Colon (tissue), 2 donors: ENCODE results near the gene SH3BP5L.

Source experiments
- FAIRE-seq: peaks from 2 replicates; lab custom pipeline; 2012; peaks lifted over from hg19 to GRCh38; lab: Jason Lieb, UNC
- donor health status: control.
- donor health status: control.

SH3BP5L gene

GRCh38 chr1:248825909-248826760, at the start of gene SH3BP5L:
TSS of gene SH3BP5L (minus strand) at chr1:248825915. CDS start at chr1:248824935, 980 bp downstream.
- no peak for FAIRE-seq

GRCh38 chr1:248873993-248874533, 48.3 kb upstream of the SH3BP5L start:
- FAIRE-seq = no peak

- FAIRE-seq = no peak
These were observed 47.8 kb upstream of the SH3BP5L start for GRCh38 chr1:248873409-248873992.

- FAIRE-seq = no peak
These were observed 47.2 kb upstream of the SH3BP5L start for GRCh38 chr1:248872752-248873408.

GRCh38 chr1:248871837-248872401, 46.2 kb upstream of the SH3BP5L start:
- no peak for FAIRE-seq

GRCh38 chr1:248862998-248863881, 37.5 kb upstream of the SH3BP5L start:
- FAIRE-seq = no peak

GRCh38 chr1:248862695-248862997, 36.9 kb upstream of the SH3BP5L start:
- FAIRE-seq = no peak

- FAIRE-seq = no peak
These were observed 35.9 kb upstream of the SH3BP5L start for GRCh38 chr1:248861616-248862015.

GRCh38 chr1:248860007-248860406, 34.3 kb upstream of the SH3BP5L start:
- no peak for FAIRE-seq

- no peak for FAIRE-seq
These were observed 33.5 kb upstream of the SH3BP5L start, which contains the start of gene ZNF692 for GRCh38 chr1:248858891-248859889. TSS of gene ZNF692 (minus strand) at chr1:248859085. CDS start at chr1:248858309, 776 bp downstream.

GRCh38 chr1:248858096-248858890, 32.6 kb upstream of the SH3BP5L start:
- no peak for FAIRE-seq

- no peak for FAIRE-seq
These were observed 32.0 kb upstream of the SH3BP5L start for GRCh38 chr1:248857749-248858095.

- no peak for FAIRE-seq
These were observed 31.5 kb upstream of the SH3BP5L start for GRCh38 chr1:248857201-248857600.

GRCh38 chr1:248856176-248856575, 30.5 kb upstream of the SH3BP5L start:
- no peak for FAIRE-seq

- FAIRE-seq = no peak
These were observed 29.9 kb upstream of the SH3BP5L start for GRCh38 chr1:248855580-248855979.

GRCh38 chr1:248853663-248854375, 28.1 kb upstream of the SH3BP5L start:
- FAIRE-seq = no peak

GRCh38 chr1:248852481-248853405, 27.0 kb upstream of the SH3BP5L start:
- no peak for FAIRE-seq

- FAIRE-seq = no peak
These were observed 25.7 kb upstream of the SH3BP5L start for GRCh38 chr1:248851390-248851789.
